Upper lobe of right lung (tissue), 1 donor: ENCODE results near the gene ACE. TPM values are rescaled to one million over a fixed set of nuclear protein-coding genes. Genes with fewer than 3 reads are reported as not detected.

Experiments used
- ATAC-seq: fragments of 200-7000 bp; cut with Tn5 transposase; one replicate; pipeline ENCODE4 v1.9.1; 2020; ENCODE audit warnings: mild to moderate bottlenecking, moderate library complexity
- DNase-seq: peaks from one replicate; pipeline ENCODE4 v3.0.0-alpha.2; 2020
- H3K27ac ChIP-seq: fragments of 200-600 bp; one replicate; pipeline ENCODE4 v1.8.0; 2022
- H3K27me3 ChIP-seq: fragments of 200-600 bp; one replicate; pipeline ENCODE4 v1.8.0; 2022; ENCODE audit warnings: mild to moderate bottlenecking
- H3K36me3 ChIP-seq: fragments of 200-600 bp; one replicate; pipeline ENCODE4 v1.8.0; 2022
- H3K4me1 ChIP-seq: fragments of 200-600 bp; one replicate; pipeline ENCODE4 v1.8.0; 2022
- H3K4me3 ChIP-seq: fragments of 200-600 bp; one replicate; pipeline ENCODE4 v1.8.0; 2022; ENCODE audit warnings: mild to moderate bottlenecking
- H3K9me3 ChIP-seq: fragments of 200-600 bp; one replicate; pipeline ENCODE4 v1.8.0; 2022
- intact Hi-C: fragments of 100-400 bp; cut with DNase I; formaldehyde crosslinking; loops from one replicate; pipeline ENCODE4 v1.11.0; 2022
- total RNA-seq: library from RNA; stranded (reverse); fragmentation: NEBNext Ultra II Directional; extraction: Animal tissue kit (Norgen Biotek cat#: 25700); gene quantifications from one replicate; pipeline ENCODE4 v1.2.1, GENCODE V29; 2021
- TF ChIP-seq, protein P1 (sequence below): fragments of 200-600 bp; IDR thresholded peaks from one replicate; pipeline ENCODE4 v1.8.0; 2022; ENCODE audit warnings: antibody characterized with exemption
- donor health status: DM: no; HTN: yes; CAD: no; lungs with severe emphysema.

Gene ACE
- total RNA-seq, 1 donor from 2014 or later = 64.1 TPM

DNA sequence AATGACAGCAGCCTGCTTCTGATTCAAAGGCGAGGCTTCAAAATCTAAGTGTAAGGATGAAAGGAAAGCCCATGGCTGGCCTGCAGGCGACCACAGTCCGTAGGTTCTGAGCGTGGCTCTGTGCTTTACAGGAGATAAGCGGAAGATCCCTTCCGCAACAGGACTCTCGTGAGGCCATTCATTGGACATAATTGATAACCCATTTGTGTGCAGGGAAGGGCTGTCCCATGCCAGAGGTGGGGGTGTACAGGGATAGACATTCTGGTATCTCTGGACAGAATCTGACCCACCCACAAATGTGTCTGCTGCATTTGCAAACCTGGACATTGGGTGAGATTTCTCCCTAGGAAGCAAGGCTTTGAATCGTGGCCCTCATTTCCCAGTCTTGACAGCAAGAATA is 34.8 kb upstream of the ACE start:
- Histone ChIP-seq H3K4me1 (peaks cover 26% of the 10 kb centered on the region), H3K27ac (no peak overlapping the region), H3K4me3 (no peak overlapping the region), H3K27me3 (no peaks in the 10 kb centered on the region), H3K36me3 (no peaks in the 10 kb centered on the region), H3K9me3 (no peaks in the 10 kb centered on the region)
- TF ChIP-seq, protein P1, sequence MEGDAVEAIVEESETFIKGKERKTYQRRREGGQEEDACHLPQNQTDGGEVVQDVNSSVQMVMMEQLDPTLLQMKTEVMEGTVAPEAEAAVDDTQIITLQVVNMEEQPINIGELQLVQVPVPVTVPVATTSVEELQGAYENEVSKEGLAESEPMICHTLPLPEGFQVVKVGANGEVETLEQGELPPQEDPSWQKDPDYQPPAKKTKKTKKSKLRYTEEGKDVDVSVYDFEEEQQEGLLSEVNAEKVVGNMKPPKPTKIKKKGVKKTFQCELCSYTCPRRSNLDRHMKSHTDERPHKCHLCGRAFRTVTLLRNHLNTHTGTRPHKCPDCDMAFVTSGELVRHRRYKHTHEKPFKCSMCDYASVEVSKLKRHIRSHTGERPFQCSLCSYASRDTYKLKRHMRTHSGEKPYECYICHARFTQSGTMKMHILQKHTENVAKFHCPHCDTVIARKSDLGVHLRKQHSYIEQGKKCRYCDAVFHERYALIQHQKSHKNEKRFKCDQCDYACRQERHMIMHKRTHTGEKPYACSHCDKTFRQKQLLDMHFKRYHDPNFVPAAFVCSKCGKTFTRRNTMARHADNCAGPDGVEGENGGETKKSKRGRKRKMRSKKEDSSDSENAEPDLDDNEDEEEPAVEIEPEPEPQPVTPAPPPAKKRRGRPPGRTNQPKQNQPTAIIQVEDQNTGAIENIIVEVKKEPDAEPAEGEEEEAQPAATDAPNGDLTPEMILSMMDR = no peak
- ATAC-seq = no peak
- no peak for DNase-seq
- intact Hi-C loops = loop anchor here (5.0 kb wide), 1 partner anchor 35 kb away; the partner anchor contains the start of gene ACE

DNA sequence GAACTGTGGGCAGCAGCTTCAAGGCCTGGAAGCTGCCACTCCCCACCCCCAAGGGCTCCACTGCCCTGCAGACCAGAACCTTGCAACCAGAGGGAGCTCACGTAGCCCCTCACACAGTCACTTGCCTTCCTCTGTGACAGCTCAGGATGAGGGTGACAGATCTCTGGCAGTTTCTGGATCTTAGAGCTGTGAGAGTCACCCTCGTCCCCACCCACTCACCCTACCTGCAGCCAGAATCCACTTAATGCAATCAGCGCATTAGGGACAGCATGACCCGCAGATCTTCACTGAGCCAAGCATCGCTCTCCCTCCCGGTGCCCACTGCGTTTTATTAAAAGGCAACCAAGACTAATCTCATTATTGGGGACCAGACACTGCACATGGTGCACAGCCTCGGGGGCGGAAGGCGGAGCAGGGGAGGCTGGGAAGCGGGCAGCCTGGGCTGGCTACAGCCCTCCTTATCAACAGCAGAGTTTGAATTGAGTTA is 34.3 kb upstream of the ACE start:
- Histone ChIP-seq H3K9me3 (no peaks in the 10 kb centered on the region), H3K4me1 (peaks cover 28% of the 10 kb centered on the region), H3K4me3 (no peak overlapping the region), H3K27me3 (no peaks in the 10 kb centered on the region), H3K36me3 (no peaks in the 10 kb centered on the region), H3K27ac (no peak overlapping the region)
- ATAC-seq (no peak), DNase-seq (no peak)
- intact Hi-C loops = loop anchor here (5.0 kb wide), 1 partner anchor 35 kb away; the partner anchor contains the start of gene ACE
- TF ChIP-seq, protein P1 = no peak

DNA sequence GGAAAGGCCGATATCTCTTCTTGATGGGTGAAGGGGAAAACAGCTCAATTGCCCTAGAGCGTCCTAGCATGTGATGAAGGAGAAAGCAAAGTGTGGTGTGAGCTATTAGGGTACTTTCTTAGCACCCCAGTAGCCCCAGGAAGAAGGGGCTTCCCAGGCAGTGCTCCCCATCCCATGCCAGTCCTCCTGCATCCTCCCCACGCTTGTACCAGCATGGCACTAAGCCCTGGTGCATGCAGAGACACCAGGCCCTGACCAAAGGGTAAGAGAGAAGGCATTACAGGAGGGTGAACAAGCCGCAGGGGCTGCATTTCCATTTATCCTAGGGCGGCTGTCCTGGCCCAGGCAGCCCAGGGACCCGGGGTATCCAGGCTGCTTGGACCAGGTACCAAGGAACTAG is 33.8 kb upstream of the ACE start:
- TF ChIP-seq, protein P1 = no peak
- Histone ChIP-seq H3K9me3 (no peaks in the 10 kb centered on the region), H3K4me1 (peaks cover 33% of the 10 kb centered on the region), H3K27ac (no peak overlapping the region), H3K36me3 (no peaks in the 10 kb centered on the region), H3K27me3 (no peaks in the 10 kb centered on the region), H3K4me3 (no peak overlapping the region)
- intact Hi-C loops = loop anchor here (5.0 kb wide), 1 partner anchor 34 kb away; the partner anchor contains the start of gene ACE
- ATAC-seq = no peak
- DNase-seq = no peak

DNA sequence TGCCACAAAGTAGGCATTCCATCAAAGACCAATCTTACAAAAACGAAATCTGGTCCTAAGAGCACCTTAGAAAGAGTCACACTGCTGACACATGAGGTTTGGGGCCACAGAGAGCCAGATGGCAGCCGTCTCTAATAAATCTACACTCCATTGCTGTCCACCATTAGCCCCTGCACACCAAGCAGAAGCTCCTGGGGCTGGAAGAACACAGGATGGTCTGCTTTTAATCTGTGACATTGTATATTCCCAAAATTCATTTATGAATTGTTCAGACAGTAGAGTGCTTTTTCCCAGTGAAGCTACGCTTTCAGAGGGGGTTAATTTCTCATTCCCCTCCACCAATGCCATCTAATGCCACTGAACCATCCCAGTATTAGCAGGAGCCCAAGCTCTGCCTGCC is 32.4 kb upstream of the ACE start:
- Histone ChIP-seq H3K27ac (no peak overlapping the region), H3K4me3 (no peak overlapping the region), H3K27me3 (no peaks in the 10 kb centered on the region), H3K9me3 (no peaks in the 10 kb centered on the region), H3K4me1 (peaks cover 26% of the 10 kb centered on the region), H3K36me3 (no peaks in the 10 kb centered on the region)
- ATAC-seq (no peak), DNase-seq (no peak)
- TF ChIP-seq, protein P1 = no peak
- intact Hi-C loops = loop anchor here (5.0 kb wide), 1 partner anchor 33 kb away; the partner anchor contains the start of gene ACE

DNA sequence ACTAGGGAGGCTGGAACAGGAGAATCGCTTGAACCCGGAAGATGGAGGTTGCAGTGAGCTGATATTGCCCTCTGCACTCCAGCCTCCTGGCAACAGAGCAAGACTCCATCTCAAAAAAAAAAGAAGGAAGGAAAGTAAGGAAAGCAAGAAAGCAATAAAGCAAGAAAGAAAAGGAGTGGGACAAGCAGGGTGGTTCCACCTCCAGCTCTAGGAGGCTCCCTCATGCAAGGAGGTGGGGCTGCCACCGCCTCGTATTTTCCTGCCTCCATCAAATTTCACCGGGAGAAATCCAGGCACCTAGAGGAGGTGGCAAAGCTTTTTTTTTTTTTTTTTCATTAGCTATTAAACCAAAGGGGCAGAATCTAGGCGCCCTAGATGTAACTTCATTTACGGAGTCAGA is 31.8 kb upstream of the ACE start:
- intact Hi-C loops = no loop called here
- Histone ChIP-seq H3K36me3 (no peaks in the 10 kb centered on the region), H3K4me1 (peaks cover 23% of the 10 kb centered on the region), H3K27ac (peak overlapping the region; percentile 97), H3K4me3 (peak overlapping the region; percentile 81), H3K9me3 (no peaks in the 10 kb centered on the region), H3K27me3 (no peaks in the 10 kb centered on the region)
- no peak for DNase-seq
- ATAC-seq = no peak
- TF ChIP-seq, protein P1 = no peak

DNA sequence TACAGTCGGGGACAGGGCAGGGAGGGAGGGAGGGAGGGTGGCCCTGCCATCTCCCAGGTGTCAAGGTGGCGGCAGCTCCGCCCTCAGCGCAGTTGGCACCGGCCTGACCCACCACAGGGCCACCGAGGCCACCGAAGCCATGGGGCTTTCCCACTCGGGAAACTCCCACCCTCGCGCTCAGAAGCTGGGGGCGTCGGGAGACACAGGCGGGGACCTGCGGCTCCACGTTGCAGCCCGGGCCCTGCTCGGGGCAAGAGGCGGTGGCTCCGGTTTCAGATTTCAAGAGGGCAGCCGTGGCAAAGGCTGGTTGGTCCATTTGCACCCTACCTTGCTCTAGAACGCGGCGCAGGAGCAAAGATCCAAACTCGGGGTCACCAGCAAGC is 31.3 kb upstream of the ACE start:
- H3K9me3 ChIP-seq = no peaks in the 10 kb centered on the region
- DNase-seq = peak; percentile 81
- intact Hi-C loops = no loop called here
- TF ChIP-seq, protein P1 = no peak
- no peaks in the 10 kb centered on the region for H3K36me3 ChIP-seq
- peak overlapping the region; percentile 97 for H3K27ac ChIP-seq
- peak; percentile 40 for ATAC-seq
- H3K4me1 ChIP-seq = peaks cover 24% of the 10 kb centered on the region
- H3K27me3 ChIP-seq = no peaks in the 10 kb centered on the region
- peak overlapping the region; percentile 81 for H3K4me3 ChIP-seq
